H1 (cell line): ENCODE data around the gene MEF2C. TPM values are rescaled to one million over a fixed set of nuclear protein-coding genes. Genes with fewer than 3 reads are reported as not detected.

Source experiments
- CHD7 ChIP-seq: fragments of 300-600 bp; sonication (generic); IDR thresholded peaks from 2 replicates; pipeline ENCODE4 v1.7.1; 2012; ENCODE audit warnings: low read length, moderate library complexity, mild to moderate bottlenecking, inconsistent platforms; ENCODE audit not compliant: insufficient replicate concordance
- CTBP2 ChIP-seq: IDR thresholded peaks from 2 replicates; pipeline ENCODE4 v1.7.0; 2011; ENCODE audit warnings: borderline replicate concordance, mild to moderate bottlenecking, moderate library complexity, mixed read lengths, low read length; ENCODE audit not compliant: insufficient read depth, insufficient read length
- CTCF ChIP-seq, 3 experiments: IDR thresholded peaks; 1 replicate in 2 of 3; 2 replicates in 1 of 3; pipeline versions ENCODE4 v1.5.1 to v1.6.1; 2011; ENCODE audit warnings: low read length in 3 of 3, mild to moderate bottlenecking in 3 of 3, inconsistent platforms in 2 of 3, low read depth in 1 of 3, moderate library complexity in 1 of 3; ENCODE audit not compliant: insufficient read depth in 1 of 3; ENCODE audit errors: control extremely low read depth in 1 of 3
- EGR1 ChIP-seq: IDR thresholded peaks from 2 replicates; pipeline ENCODE4 v1.6.1; 2011; ENCODE audit warnings: low read depth, low read length, borderline replicate concordance
- HDAC2 ChIP-seq, 2 experiments: fragments of 300-600 bp in 1 of 2; sonication (generic) in 1 of 2; IDR thresholded peaks; 2 replicates each; pipeline ENCODE4 v1.6.1; 2011 to 2012; ENCODE audit warnings: low read depth in 2 of 2, low read length in 2 of 2, mild to moderate bottlenecking in 2 of 2, moderate library complexity in 2 of 2, borderline replicate concordance in 1 of 2, inconsistent platforms in 1 of 2
- TAF1 ChIP-seq: IDR thresholded peaks from 2 replicates; pipeline ENCODE4 v1.6.1; 2011; ENCODE audit warnings: mild to moderate bottlenecking, low read depth, low read length
- YY1 ChIP-seq: IDR thresholded peaks from 2 replicates; pipeline ENCODE4 v1.6.1; 2011; ENCODE audit warnings: low read depth, mild to moderate bottlenecking, low read length
- polyA plus RNA-seq, 7 experiments: library from polyadenylated mRNA; depleted of rRNA in 3 of 7; stranded (reverse) in 5 of 7; unstranded in 2 of 7; fragments of >200 nt in 5 of 7; fragments of 200-250 nt in 2 of 7; gene quantifications; 1 replicate in 5 of 7; 2 replicates in 1 of 7; 4 replicates in 1 of 7; pipeline versions ENCODE4 v1.2.1 to v1.2.3, GENCODE V29; 2011 to 2013; ENCODE audit warnings: missing spikeins in 2 of 7, mixed read lengths in 2 of 7
- total RNA-seq: library from RNA; stranded (reverse); fragmentation: NEBNext Ultra II Directional; extraction: Animal tissue kit (Norgen Biotek cat#: 25700); gene quantifications from 2 replicates; pipeline ENCODE4 v1.2.1, GENCODE V29; 2021

MEF2C gene
- total and polyA plus RNA-seq, 2 of the 8 experiments (the other 6 are each of a cell fraction or from before 2014, with no cell fraction given), result 0.59 to 0.99 TPM

GRCh38 chr5:88729084-88729828 is 153.7 kb downstream of the MEF2C start (continued):
- no peak for TF ChIP-seq CHD7
- TF ChIP-seq HDAC2 (IDR thresholded peaks at IDR 0.05; ENCODE audit: borderline replicate concordance in 1 of 2, low read depth in 2 of 2, low read length in 2 of 2), result no peak
- TF ChIP-seq TAF1, result no peak
- TF ChIP-seq CTBP2, result no peak
- peak in 2 of 3 experiments; percentile 50 to 61; a peak in 2 of 4 replicates for TF ChIP-seq CTCF (IDR thresholded peaks at IDR 0.05; ENCODE audit: control extremely low read depth in 1 of 3, insufficient read depth in 1 of 3, low read depth in 1 of 3, low read length in 3 of 3)
- TF ChIP-seq EGR1, result no peak
- TF ChIP-seq YY1, result no peak
